ENCODE data around the gene CHST11.
"Not testable (repeated sequence)": the region's sequence is repeated elsewhere in the genome, so short reads cannot be mapped to it uniquely, and the experiment has no call there.

Gene CHST11

DNA sequence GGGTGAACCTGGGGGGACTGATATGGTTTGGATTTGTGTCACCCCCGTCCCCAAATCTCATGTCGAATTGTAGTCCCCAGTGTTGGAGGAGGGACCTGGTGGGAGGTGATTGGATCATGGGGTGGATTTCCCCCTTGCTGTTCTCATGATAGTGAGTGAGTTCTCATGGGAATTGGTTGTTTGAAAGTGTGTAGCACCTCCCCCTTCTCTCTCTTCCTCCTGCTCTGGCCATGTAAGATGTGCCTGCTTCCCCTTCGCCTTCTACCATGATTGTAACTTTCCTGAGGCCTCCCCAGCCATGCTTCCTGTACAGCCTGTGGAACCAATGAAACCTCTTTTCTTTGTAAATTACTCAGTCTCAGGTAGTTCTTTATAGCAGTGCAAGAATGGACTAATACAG lies 156.6 kb downstream of the CHST11 start:
- DNase-seq = not testable (repeated sequence)

DNA sequence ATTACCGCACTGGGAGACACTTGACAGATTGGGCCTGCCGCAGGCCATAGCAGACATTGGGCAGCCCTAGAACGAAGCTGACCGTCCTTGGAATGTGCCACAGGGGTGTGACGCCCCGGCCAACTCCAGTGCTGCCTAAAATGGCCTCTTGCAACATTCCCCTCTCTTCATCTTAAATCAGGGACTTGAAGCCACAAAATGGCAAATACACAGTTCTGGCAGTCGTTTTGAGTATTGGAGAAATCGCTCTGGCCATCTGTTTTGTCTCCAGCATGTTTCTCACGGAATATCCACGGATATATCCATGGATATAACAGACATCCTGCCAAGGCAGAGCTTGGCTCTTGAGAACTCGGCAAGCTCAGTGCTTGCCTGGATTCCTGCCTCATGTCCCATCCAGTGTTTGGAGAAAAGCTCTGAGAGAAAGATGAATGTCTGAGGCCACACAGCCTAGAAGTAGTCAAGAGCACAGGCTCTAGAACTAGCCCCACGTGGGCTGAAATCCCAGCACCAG lies 158.4 kb downstream of the CHST11 start:
- no peak for DNase-seq

DNA sequence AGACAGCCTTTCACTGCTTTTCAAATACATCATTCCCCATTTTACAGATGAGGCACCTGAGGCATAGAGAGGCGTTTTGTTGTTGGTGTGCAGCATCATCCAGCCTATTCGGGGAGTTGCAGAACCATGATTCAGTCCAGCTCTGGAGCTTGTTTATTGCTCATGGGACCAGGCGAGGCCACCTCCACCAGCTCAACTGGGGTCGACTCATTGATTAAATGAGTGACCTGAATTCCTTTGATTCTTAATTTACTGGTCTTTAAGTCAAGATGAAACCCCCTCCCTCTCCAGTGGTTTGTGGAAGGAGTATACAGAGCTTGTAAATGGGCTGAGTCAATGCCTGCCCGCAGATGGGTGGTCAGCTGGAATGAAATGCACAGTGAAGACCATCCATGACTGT lies 161.9 kb downstream of the CHST11 start:
- DNase-seq = no peak

DNA sequence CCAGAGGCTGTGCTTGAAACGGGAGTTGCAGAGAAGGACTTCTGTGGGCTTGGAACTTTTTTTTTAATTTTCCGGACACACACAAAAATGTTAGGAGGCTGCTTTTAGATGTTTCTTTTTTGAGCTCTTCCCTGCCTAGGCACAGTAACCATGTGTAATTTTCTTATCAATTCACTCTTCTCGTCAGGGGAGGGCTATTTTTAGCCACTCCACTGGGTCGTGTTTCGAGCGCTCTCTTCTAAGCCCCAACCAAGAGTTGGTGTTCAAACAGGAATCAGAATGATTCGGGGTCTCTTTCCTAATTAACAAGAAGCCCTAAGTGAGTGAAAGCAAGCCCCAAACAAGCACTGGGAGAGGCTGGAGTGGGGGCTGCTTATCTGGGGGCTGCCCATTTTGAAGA lies 162.6 kb downstream of the CHST11 start:
- DNase-seq = no peak

DNA sequence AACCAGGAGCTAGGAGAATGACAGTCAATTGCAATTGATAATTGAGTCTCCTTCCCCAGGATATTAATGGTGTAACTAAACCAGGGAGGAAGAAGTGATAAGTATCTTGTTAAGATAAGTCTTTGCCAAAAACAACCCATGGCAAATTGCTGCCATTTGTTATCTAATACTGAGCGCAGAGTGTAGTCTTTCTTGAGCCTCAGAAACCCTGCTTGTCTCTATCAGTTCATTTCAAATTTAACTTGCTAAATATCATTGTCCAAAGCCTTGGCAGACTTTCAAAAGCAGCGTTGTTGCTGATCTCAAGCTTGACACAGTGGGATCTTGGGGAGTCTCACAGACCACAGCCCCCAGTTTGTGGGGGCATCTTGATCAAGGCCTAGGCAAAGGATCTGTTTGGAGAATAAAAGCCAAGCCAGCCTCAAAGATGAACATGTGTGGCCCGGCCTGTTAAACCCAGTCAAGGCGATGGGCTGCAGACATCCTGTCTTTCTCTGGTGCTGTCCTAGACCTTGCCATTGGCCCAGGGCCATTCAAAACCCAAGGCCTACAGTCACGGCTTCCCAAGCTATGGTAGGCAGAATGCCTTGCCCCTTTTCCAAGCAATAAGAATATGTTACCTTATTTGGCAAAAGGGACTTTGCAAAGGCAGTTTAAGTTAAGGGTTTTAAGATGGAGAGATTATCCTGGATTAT lies 164.2 kb downstream of the CHST11 start:
- DNase-seq = no peak

DNA sequence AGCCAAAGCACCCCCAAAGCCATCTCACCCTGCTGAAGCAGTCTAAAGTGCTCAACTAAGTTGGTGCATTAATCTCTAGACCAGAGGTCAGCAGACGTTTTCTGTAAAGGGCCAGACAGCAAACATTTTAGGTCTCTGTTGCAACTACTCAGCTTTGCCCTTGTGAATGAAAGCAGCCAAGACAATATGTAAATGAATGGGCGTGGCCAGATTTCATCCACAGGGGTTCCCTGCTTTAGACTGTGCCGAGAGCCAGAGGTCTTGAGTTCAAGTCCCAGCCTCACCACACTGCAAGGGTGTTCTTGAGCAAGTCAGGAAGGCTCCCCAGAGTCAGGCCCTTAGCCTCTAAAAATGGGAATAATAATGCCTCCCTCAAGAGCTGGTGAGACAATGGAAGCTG lies 166.2 kb downstream of the CHST11 start:
- no peak for DNase-seq

DNA sequence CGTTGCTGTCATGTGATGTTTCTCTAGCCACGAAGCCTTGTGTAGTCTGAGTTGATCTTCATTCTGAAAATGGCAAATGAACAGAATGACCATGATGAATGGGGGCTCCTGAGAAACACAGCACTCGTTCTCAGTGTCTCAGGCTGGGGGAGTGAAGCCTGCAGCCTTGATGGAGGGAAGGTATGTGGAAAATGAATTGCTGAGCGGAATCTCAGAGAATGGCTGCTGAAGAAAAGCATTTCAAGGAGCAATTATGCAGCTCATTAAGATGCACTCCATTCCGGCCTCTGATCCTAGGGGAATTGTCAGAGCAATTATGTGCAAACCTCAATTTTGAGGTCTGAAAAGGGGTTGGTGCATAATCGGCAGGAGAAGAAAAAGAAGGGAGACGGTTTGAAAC lies 167.1 kb downstream of the CHST11 start:
- DNase-seq = no peak

DNA sequence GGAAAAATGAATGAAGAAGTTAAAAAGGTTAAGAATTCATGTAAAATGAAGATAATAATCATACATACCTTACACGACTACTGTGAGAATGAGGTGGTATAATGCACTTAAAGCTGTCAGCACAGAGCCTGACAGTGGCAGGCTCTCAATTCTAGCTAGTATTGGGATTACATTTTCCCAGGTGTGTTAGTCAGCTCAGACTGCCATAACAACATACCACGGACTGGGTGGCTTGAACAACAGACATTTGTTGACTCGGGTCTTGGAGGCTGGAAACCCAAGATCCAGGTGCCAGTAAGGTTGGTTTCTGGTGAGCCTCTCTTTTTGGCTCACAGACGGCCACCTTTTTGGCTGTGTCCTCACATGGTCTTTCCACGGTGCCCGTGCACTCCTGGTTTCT lies 167.8 kb downstream of the CHST11 start:
- DNase-seq = no peak

DNA sequence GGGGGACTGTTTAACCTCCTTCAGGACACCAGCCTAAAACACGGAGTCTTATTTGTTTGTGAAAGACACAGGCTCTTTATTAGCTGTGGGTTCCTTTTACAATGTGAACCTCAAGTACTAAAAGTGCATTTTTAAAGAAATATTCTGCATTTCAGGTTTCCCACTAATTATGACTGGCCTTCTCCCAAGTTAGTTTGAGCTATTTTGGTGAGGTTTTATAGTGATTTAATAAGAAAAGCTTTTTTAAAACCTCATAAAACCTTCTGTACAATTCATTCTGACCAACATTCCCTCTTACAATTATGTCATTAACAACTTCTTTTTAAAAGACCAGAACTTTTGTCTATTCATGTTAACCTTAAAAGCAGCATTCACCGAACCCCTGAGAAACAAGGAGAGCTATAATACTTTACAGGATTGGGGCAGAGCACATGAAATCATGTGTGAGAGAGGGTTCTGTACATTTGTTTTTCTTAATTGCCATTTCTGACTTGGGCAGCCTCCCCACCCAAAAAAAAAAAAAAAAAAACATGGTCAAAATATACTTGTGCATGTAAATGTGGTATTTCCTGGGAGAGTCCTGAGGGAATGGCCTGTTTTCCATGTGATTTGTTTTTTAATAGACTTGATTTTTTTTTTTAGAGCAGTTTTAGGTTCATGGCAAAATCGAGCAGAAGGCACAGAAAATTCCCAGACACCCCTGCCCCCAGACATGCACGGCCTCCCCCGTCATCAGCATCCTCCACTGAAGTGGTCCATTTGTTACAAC lies 169.5 kb downstream of the CHST11 start:
- no peak for DNase-seq

DNA sequence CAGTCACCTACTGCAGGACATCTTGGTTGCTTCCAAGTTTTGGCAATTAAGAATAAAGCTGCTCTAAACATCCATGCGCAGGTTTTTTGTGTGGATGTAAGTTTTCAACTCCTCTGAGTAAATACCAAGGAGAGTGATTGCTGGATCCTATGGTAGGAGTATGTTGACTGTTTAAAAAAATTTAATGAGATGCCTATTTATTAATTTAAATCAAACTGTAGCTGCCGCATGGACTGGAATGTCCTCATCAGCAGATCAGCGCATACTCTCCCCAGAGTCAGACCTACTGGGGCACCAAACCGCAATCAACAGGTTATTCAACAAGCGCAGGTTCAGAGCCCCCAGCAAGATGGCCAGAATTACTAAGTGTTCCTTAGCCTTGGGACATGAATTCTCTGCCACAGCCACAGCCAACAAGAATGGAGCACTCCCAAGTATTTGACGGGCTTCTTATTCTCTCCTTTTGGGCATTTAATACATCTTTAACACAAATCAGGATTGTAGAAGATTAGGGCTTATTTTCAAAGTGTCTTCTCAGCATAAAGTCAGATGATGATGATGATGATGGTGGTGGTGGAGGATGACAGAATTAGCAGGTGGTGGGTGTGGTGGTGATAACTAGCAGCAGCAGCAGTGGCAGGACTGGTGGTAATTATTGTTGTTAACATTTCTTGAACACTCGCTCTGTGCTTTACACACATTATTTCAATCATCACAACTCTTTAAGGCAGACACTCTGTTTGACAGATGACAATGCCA lies 170.7 kb downstream of the CHST11 start:
- no peak for DNase-seq

DNA sequence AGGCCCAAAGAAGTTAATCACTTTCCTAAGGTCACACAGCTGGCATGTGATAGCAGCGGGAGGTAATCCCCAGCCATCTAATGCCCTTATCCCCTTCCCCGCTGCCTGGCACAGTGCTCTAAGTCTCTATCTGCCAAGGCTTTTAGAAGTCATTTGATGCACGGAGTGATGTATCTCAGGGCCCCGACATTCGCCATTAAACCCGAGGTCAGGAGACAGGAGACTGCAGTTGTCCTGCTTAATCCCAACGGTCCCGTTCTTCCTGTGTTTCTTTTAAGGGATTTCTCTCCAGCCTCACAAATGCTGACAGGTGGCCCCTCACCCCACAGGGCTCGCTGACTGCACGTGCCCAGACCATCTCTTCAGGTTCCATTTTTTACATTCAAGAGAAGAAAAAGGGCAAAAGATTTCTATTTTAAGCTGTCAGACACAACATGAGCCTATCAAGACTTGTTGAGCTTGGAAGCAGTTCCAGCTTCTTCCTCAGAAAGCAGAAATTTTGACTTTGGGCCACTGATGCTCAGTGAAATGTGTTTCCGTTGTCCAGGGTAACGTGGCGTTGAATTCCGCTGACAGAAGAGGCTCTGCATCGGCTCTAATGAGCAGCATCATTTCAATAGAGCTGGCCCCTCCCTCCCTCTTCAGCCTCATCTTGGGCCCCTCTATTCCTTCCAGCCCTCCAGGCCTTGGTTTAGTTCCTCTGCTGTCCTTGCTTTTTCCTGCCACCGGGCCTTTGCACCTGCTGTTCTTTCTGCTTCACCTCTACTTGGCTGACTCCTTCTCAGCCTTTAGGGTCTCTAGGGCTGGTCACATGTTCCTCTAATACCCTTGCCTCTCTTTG lies 171.5 kb downstream of the CHST11 start:
- no peak for DNase-seq

DNA sequence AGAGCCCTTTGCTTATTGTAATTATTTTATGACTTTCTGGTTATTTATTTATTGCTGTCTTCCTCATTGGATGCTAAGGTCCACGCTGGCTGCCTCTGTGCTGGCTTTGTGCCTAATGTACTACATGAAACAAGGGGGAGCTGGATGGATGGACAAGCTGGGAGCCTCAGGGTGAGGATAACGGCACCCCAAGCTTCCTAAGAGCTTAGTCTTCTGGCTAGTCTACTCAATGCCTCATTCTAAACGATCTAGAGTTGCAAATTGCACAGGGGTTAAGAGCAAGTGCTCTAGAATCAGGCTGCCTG lies 172.0 kb downstream of the CHST11 start:
- no peak for DNase-seq

DNA sequence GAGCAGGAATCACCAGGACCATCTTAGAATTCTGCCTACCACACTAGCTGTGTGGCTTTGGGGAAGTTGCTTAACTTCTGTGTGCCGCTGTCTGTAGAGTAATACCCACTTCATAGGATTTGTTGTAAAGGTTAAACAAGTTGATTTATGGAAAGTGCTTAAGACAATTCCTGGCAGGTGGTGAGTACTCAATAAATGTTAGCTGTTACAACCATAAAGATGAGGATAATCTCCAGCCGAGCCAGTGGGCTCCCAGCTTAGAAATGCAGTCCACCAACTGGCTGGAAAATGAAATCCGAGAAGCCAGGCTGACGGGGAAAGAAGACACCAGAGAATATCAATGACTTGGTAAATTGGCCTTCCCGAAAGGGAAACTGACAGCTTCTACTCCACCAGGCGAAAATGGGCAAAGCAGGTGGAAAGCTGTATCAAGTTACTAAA lies 173.5 kb downstream of the CHST11 start:
- no peak for DNase-seq

DNA sequence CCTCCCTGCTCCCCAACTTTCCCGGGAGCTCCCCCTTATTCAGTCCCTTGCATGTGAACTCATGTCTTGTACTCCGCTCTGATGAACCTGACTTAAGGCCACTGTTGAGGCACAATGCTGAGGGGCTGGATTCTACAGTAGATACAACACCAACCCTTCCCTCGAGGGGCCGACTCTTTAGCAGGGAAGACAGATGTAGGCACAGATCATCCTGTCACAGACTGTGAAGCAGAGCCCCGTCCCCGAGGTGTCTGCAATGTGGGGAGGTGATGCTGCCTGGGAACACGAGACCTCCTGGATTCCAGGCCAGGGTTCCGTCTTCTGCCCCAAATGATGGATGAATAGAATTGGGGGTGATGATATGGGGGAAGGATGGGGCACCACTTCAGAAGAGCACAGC lies 175.1 kb downstream of the CHST11 start:
- DNase-seq = no peak

DNA sequence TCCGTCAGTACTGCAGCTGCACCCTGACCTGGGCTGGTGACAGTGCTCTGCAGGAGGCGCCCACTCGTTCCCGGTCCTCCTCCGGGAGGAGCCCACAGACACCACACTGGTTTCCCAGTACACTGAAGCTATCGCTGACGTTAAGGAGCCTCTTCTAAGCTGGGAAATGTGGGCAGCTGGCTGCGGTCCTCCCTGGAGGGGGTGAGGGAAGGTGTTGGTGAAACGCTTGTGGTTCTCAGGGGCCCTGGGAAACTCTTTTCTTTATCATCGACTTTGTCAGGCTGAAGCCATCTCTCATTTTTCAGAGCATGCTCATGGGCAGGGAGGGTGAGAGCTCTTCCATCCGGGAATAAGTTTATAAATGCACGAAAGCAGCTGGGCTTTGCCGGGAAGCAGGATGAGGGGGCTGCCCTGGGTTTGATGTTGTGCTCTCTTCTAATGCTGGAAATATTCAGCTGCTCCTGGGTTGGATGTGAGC lies 176.0 kb downstream of the CHST11 start:
- DNase-seq = no peak

DNA sequence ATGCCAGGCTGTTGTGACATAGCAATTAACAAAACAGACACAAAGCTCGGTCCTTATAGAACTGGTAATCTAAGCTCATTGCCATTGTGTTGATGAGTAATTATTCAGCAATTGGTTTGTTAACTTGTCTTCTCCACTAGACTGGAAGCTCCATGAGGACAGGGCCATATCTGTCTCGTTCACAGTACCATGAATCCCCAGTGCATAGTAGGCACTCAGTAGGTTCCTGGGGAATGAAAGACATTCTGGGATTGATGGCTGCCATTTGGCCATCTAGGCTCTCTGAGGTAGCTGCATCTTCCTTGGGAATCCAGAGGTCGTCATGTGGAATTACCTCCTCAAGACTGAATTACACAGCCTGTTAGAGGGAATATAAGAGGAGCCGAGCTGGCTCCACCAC lies 177.3 kb downstream of the CHST11 start:
- no peak for DNase-seq

DNA sequence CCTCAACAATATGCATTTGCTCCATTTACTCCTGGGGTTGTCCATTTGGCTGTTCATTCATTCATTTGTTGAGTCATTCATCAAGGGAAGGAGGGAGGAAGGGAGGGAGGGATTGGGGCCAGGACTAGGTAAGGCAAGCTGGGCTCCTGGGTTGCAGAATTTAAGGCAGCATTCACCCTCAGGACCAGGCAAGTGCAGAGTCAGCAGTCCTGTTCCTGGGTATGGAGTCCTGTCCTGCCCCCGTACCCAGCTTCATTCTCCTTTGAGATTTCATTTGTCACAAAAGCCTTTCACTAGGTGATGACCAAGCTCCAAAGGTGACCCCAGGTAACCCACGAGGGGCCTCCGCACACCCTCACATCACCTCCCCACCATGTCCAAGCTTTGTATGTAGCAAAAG lies 178.1 kb downstream of the CHST11 start:
- DNase-seq = no peak

DNA sequence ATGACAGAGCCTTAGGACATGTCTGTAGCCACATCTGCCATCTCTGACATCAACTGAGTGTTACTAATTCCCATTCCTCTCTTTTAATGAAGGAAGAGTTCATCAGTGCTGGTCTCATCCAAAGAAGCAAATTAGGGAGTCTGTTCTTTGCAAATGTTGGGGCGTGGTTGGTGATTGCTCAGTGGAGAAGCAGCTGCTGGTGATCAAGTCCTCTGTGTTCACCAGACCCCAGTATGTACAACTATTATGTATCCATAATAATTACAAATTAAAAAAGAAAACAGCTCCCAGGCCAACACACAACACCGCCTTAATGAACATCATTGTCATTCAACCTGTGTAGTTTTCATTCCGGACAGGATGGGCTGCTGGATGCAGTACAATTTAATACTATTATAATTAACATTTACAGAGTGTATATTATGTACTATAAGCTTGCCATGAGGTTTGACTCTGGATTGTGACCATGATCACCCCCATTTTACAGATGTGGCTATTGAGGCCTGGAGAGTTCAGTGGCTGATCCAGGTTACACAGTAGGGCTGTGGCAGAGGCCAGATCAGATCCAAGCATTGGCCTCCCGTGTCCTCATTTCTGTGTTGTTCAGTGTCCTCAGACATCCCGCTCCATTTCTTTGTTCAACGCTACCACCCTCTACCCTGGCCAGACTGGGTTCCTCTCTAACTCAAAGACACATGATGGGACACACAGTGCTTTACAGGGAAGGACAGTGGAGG lies 179.0 kb downstream of the CHST11 start:
- DNase-seq = no peak

DNA sequence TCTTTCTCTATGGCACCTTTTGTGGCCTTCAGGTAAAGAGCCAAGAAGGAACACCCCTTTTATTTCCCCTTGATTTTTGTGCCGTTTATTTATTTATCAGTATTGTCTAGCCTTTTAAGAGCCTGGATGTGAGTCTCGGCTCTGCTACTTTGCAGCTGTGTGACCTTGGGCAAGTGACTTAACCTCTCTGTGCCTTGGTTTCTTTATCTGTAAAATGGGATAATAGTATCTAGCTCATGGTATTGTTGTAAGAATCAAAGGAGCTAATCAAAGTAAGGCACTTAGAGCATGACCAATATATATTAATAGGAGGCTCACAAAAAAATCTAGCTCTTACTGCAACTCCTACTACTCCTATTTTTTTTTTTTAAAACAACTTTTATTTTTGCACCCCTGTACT lies 179.7 kb downstream of the CHST11 start:
- DNase-seq = no peak

DNA sequence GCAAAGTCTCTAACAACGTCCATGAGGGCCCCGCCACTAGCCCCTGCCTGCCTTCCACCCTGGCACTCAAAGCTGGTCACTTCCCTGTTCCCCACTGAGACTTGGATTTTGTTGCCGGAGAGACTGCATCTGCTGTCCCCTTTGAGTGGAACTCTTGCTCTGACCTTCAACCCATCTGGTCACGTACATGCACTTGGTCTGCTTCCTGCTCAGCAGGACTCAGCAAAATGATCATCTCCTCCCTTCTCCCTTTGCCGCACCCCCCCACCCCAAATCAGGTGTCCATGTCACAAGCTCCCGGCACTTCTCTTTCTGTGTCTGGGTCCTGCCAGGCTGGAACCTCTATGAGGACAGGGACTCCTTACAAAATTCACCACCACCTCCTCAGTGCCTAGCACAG lies 180.9 kb downstream of the CHST11 start:
- DNase-seq = no peak

DNA sequence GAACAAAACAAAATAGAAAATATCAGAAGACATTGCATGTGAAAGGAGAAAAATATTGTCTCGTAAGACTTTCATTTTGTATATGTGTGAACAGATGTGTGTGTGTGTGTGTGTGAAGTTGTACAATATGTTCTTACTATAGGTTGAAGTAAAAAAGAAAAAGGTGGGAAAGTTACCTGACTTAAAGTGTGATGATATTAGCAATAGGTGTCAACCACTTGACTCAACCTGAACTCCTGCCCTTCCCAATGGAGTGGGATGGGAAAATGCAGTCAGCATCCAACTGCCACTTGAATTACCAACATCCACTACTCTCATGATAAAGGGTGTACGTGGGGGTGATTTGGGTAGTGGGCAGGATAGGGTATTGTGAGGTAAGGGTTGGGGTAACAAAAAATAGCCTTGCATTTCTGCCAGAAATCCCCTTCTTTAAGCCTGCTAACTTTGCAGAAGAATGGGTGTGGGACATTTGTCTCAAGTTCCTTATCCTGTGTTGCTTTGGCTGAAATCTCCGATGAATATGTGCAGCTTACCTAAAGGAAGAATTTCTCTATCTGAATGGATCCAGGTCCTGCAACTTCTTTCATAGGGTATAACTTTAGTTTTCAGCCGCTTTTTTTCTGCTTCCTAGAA lies 181.6 kb downstream of the CHST11 start:
- DNase-seq = no peak

DNA sequence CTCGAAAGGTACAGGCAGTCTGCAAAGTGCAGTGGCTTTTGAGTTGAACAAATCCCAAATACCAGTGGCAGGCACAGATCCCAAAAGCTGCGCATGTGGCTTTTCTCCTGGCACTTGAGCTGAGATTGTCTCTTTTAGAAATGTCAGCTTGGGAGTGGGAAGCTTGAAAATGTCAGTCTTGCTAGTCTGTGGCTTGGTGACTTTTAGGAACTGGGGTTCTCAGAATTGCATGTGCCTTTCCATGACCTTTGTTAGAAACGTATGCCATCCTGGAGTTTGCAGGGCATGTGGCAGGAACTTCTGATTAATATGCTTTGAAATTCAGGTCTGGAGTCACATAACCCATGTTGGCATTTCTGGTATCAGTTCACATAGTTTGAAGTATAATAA lies 182.1 kb downstream of the CHST11 start:
- DNase-seq = no peak
